HepG2 (cell line): ENCODE measurements around the gene PDE3A. TPM values are rescaled to one million over a fixed set of nuclear protein-coding genes. Genes with fewer than 3 reads are reported as not detected.
A peak's percentile ranks its signal among the peaks of the same experiment; 100 is the strongest.

ENCODE experiments used
- ASH2L ChIP-seq: fragments of 300-600, 200-600 bp; sonication (generic); IDR thresholded peaks from 2 replicates; pipeline ENCODE4 v1.7.0; 2017; ENCODE audit warnings: low read depth, mild to moderate bottlenecking, moderate library complexity, mixed read lengths, low read length; ENCODE audit not compliant: insufficient read length
- DBP ChIP-seq: sonication (generic); formaldehyde crosslinking; IDR thresholded peaks from 2 replicates; pipeline ENCODE4 v1.4.0; 2020; ENCODE audit warnings: missing genetic modification reagents; ENCODE audit errors: not compliant biosample characterization
- FOXK1 ChIP-seq: sonication (generic); formaldehyde crosslinking; IDR thresholded peaks from 2 replicates; pipeline ENCODE4 v1.4.0; 2020; ENCODE audit warnings: low read depth, missing genetic modification reagents, borderline replicate concordance
- JUNB ChIP-seq: sonication (generic); formaldehyde crosslinking; IDR thresholded peaks from 2 replicates; pipeline ENCODE4 v1.8.0; 2022; ENCODE audit warnings: missing genetic modification reagents, mild to moderate bottlenecking, borderline replicate concordance
- MAFF ChIP-seq: IDR thresholded peaks from 2 replicates; pipeline ENCODE4 v1.6.1; 2011; ENCODE audit warnings: low read depth, low read length, improper control_type of control experiment
- PHF8 ChIP-seq: sonication (generic); formaldehyde crosslinking; IDR thresholded peaks from 2 replicates; pipeline ENCODE4 v1.5.0; 2020; ENCODE audit warnings: missing genetic modification reagents
- STAT5B ChIP-seq: sonication (generic); formaldehyde crosslinking; IDR thresholded peaks from 2 replicates; pipeline ENCODE4 v1.4.0; 2020; ENCODE audit warnings: missing genetic modification reagents
- TEAD3 ChIP-seq: optimal IDR thresholded peaks from 2 replicates; pipeline ENCODE3; 2016; ENCODE audit warnings: borderline replicate concordance
- ZNF574 ChIP-seq: sonication (generic); formaldehyde crosslinking; IDR thresholded peaks from 2 replicates; pipeline ENCODE4 v1.4.0; 2020; ENCODE audit warnings: missing genetic modification reagents
- ZNF576 ChIP-seq: sonication (generic); formaldehyde crosslinking; IDR thresholded peaks from 2 replicates; pipeline ENCODE4 v1.4.0; 2020; ENCODE audit warnings: mild to moderate bottlenecking, missing genetic modification reagents
- ZNF652 ChIP-seq: IDR thresholded peaks from 2 replicates; pipeline ENCODE4 v1.6.1; 2016; ENCODE audit warnings: low read depth, borderline replicate concordance
- ZNF781 ChIP-seq: sonication (generic); formaldehyde crosslinking; IDR thresholded peaks from 2 replicates; pipeline ENCODE4 v1.5.1; 2020; ENCODE audit warnings: borderline replicate concordance, mild to moderate bottlenecking, missing genetic modification reagents; ENCODE audit errors: not compliant biosample characterization
- ZXDC ChIP-seq: sonication (generic); formaldehyde crosslinking; IDR thresholded peaks from 2 replicates; pipeline ENCODE4 v1.5.0; 2020; ENCODE audit warnings: mild to moderate bottlenecking, missing genetic modification reagents
- polyA plus RNA-seq, 8 experiments: library from polyadenylated mRNA; depleted of rRNA in 3 of 8; stranded (reverse) in 7 of 8; unstranded in 1 of 8; fragments of >200 nt; fragmentation: Illumina TruSeq in 4 of 8; extraction: Trizol in 4 of 8; gene quantifications; 2 replicates each; pipeline versions ENCODE4 v1.2.1 to v1.2.3, GENCODE V29; 2011 to 2016; ENCODE audit warnings: low read depth in 4 of 8, missing spikeins in 1 of 8, mixed read lengths in 1 of 8; ENCODE audit not compliant: insufficient read depth in 1 of 8
- total RNA-seq, 5 experiments: library from RNA; depleted of rRNA; stranded (reverse); fragments of >200 nt; fragmentation: Illumina TruSeq; extraction: Trizol; gene quantifications; 2 replicates each; pipeline ENCODE4 v1.2.3, GENCODE V29; 2016; ENCODE audit warnings: low read depth in 1 of 5
- TF ChIP-seq, protein P1 (sequence below), 2 experiments: IDR thresholded peaks; 2 replicates each; pipeline ENCODE4 v1.6.1; 2011 to 2012; ENCODE audit warnings: low read length in 2 of 2, borderline replicate concordance in 1 of 2, low read depth in 1 of 2, mild to moderate bottlenecking in 1 of 2, moderate library complexity in 1 of 2
- TF ChIP-seq, protein P2 (sequence below): sonication (generic); formaldehyde crosslinking; conservative IDR thresholded peaks from 2 replicates; pipeline ENCODE4 v1.8.0; 2022; ENCODE audit warnings: low read depth, missing genetic modification reagents

Gene PDE3A
- total and polyA plus RNA-seq, 2 of the 13 experiments (the other 11 are each of a cell fraction or from before 2014, with no cell fraction given) = 0.77 to 1.5 TPM

- TF ChIP-seq JUNB (CRISPR knock-in tag) = no peak
- peak; percentile 94 for TF ChIP-seq MAFF
- no peak for TF ChIP-seq ZNF652 (CRISPR knock-in tag)
- TF ChIP-seq, protein P1, sequence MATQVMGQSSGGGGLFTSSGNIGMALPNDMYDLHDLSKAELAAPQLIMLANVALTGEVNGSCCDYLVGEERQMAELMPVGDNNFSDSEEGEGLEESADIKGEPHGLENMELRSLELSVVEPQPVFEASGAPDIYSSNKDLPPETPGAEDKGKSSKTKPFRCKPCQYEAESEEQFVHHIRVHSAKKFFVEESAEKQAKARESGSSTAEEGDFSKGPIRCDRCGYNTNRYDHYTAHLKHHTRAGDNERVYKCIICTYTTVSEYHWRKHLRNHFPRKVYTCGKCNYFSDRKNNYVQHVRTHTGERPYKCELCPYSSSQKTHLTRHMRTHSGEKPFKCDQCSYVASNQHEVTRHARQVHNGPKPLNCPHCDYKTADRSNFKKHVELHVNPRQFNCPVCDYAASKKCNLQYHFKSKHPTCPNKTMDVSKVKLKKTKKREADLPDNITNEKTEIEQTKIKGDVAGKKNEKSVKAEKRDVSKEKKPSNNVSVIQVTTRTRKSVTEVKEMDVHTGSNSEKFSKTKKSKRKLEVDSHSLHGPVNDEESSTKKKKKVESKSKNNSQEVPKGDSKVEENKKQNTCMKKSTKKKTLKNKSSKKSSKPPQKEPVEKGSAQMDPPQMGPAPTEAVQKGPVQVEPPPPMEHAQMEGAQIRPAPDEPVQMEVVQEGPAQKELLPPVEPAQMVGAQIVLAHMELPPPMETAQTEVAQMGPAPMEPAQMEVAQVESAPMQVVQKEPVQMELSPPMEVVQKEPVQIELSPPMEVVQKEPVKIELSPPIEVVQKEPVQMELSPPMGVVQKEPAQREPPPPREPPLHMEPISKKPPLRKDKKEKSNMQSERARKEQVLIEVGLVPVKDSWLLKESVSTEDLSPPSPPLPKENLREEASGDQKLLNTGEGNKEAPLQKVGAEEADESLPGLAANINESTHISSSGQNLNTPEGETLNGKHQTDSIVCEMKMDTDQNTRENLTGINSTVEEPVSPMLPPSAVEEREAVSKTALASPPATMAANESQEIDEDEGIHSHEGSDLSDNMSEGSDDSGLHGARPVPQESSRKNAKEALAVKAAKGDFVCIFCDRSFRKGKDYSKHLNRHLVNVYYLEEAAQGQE (IDR thresholded peaks at IDR 0.05; ENCODE audit: borderline replicate concordance in 1 of 2, low read depth in 1 of 2, low read length in 2 of 2) = no peak
- TF ChIP-seq PHF8 (CRISPR knock-in tag) = peak; percentile 22; the same call in 1 of the 2 replicates
- no peak for TF ChIP-seq STAT5B (CRISPR knock-in tag)
- TF ChIP-seq, protein P2, sequence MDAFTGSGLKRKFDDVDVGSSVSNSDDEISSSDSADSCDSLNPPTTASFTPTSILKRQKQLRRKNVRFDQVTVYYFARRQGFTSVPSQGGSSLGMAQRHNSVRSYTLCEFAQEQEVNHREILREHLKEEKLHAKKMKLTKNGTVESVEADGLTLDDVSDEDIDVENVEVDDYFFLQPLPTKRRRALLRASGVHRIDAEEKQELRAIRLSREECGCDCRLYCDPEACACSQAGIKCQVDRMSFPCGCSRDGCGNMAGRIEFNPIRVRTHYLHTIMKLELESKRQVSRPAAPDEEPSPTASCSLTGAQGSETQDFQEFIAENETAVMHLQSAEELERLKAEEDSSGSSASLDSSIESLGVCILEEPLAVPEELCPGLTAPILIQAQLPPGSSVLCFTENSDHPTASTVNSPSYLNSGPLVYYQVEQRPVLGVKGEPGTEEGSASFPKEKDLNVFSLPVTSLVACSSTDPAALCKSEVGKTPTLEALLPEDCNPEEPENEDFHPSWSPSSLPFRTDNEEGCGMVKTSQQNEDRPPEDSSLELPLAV (CRISPR knock-in tag) = no peak
- 0 out of 2 replicates have a peak, but pooled peaks have one; percentile 25 for TF ChIP-seq ZNF574 (CRISPR knock-in tag)
- TF ChIP-seq ZXDC = no peak
- no peak for TF ChIP-seq FOXK1 (CRISPR knock-in tag)
- TF ChIP-seq ZNF576 (CRISPR knock-in tag) = no peak
- TF ChIP-seq DBP (CRISPR knock-in tag) = no peak
- peak; percentile 65 for TF ChIP-seq ZNF781 (CRISPR knock-in tag)
- peak; percentile 90 for TF ChIP-seq ASH2L
- TF ChIP-seq TEAD3 = peak; percentile 83
These were observed 261.2 kb downstream of the PDE3A start (continued) for GRCh38 chr12:20629414-20630156.
